Loucy (cell line): ENCODE results near the gene ZNF689.

Experiments
- H2AFZ ChIP-seq: fragments of 200-600 bp; sonication (generic); 2 replicates; pipeline ENCODE4 v1.6.0; 2016; ENCODE audit warnings: antibody characterized with exemption, mild to moderate bottlenecking, low read length, moderate library complexity
- H3F3A ChIP-seq: fragments of 200-600 bp; 2 replicates; pipeline ENCODE4 v1.6.0; 2016; ENCODE audit warnings: antibody characterized with exemption, low read depth, mild to moderate bottlenecking
- H3K27me3 ChIP-seq: fragments of 200-600 bp; sonication (generic); 2 replicates; pipeline ENCODE4 v1.6.1; 2014; ENCODE audit warnings: low read length, mild to moderate bottlenecking; ENCODE audit not compliant: insufficient read depth, poor library complexity, severe bottlenecking
- H3K36me3 ChIP-seq: fragments of 200-600 bp; sonication (generic); 2 replicates; pipeline ENCODE4 v1.6.1; 2016; ENCODE audit warnings: low read length; ENCODE audit not compliant: insufficient read depth
- H3K4me1 ChIP-seq: fragments of 200-600 bp; sonication (generic); 2 replicates; pipeline ENCODE4 v1.5.1; 2014; ENCODE audit warnings: low read length, mild to moderate bottlenecking; ENCODE audit not compliant: insufficient read depth, poor library complexity, severe bottlenecking
- H3K4me2 ChIP-seq: fragments of 200-600 bp; sonication (generic); 2 replicates; pipeline ENCODE4 v1.6.0; 2014; ENCODE audit warnings: antibody characterized with exemption, low read length, low read depth, mild to moderate bottlenecking; ENCODE audit not compliant: poor library complexity, severe bottlenecking
- H3K4me3 ChIP-seq: fragments of 200-600 bp; sonication (generic); 2 replicates; pipeline ENCODE4 v1.5.1; 2014; ENCODE audit warnings: low read length, mild to moderate bottlenecking, mixed read lengths; ENCODE audit not compliant: poor library complexity, severe bottlenecking
- H3K79me2 ChIP-seq: fragments of 200-600 bp; sonication (generic); 2 replicates; pipeline ENCODE4 v1.6.1; 2014; ENCODE audit warnings: low read length; ENCODE audit not compliant: insufficient read depth
- H3K9ac ChIP-seq: fragments of 200-600 bp; sonication (generic); 2 replicates; pipeline ENCODE4 v1.6.0; 2014; ENCODE audit warnings: mild to moderate bottlenecking, low read depth, low read length, moderate library complexity; ENCODE audit not compliant: poor library complexity, severe bottlenecking
- H3K9me2 ChIP-seq: fragments of 200-600 bp; sonication (generic); replicated peaks from 2 replicates; pipeline ENCODE4 v1.6.1; 2016; ENCODE audit warnings: low read depth, low read length, mixed read lengths
- H3K9me3 ChIP-seq: fragments of 200-600 bp; sonication (generic); 2 replicates; pipeline ENCODE4 v1.6.1; 2014; ENCODE audit warnings: mild to moderate bottlenecking, antibody characterized with exemption, low read length, low read depth; ENCODE audit not compliant: insufficient read depth
- H4K20me1 ChIP-seq: fragments of 200-600 bp; sonication (generic); 2 replicates; pipeline ENCODE4 v1.6.0; 2014; ENCODE audit warnings: antibody characterized with exemption, low read length, mild to moderate bottlenecking; ENCODE audit not compliant: insufficient read depth, poor library complexity, severe bottlenecking
- EZH2phosphoT487 ChIP-seq: fragments of 200-600 bp; IDR thresholded peaks from 2 replicates; pipeline ENCODE4 v1.6.1; 2018; ENCODE audit warnings: antibody characterized with exemption, mild to moderate bottlenecking, moderate library complexity, borderline replicate concordance
- TF ChIP-seq, protein P1 (sequence below): fragments of 200-600 bp; sonication (generic); conservative IDR thresholded peaks from 2 replicates; pipeline ENCODE4 v1.5.1; 2014; ENCODE audit warnings: mild to moderate bottlenecking, antibody characterized with exemption, low read length

The ZNF689 gene

DNA sequence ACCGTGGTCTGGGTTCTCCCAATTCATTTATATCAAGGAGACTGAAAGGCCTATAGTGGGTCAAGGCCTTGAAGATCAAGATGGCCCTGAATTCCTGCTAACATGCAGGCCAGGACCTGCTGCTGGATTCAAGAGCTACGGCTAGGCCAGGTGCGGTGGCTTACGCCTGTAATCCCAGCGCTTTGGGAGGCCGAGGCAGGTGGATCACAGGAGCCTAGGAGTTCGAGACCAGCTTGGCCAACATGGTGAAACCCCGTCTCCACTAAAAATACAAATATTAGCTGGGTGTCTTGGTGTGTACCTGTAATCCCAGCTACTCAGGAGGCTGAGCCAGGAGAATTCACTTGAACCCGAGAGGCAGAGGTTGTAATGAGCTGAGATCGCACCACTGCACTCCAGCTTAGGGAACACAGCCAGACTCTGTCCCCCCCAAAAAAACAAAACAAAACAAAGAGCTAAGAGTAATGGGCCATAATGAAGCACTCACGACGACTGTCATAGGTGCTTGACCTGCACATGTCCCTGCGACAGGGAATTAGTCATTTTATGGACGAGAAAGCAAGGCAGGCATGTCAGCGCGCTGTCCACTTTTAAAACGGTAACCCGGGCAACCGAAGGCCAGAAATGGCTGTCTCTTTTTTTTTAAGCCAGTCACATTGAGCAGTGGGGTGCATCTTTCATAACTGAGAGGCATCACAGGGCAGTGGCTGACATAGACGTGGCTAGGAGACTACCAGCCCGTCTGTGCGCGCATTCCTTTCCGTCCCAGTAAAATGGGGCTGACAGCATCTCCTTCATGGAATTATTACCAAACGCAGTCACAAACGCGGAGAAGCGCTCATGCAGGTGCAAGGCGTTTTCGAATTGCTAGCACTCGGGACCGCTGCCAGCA, 47.0 kb upstream of the ZNF689 start:
- Histone ChIP-seq H3K4me3 (peak overlapping the region; percentile 75), H3K4me1 (peaks cover 34% of the 10 kb centered on the region), H4K20me1 (peaks cover 36% of the 10 kb centered on the region), H3F3A (peaks cover 4% of the 10 kb centered on the region; the same call in 1 of the 2 replicates), H3K9ac (peak overlapping the region; percentile 79), H3K36me3 (peaks cover 34% of the 10 kb centered on the region; the same call in 1 of the 2 replicates), H3K9me3 (no peaks in the 10 kb centered on the region), H3K4me2 (peak overlapping the region; percentile 95), H3K27me3 (no peaks in the 10 kb centered on the region), H3K79me2 (peaks cover 36% of the 10 kb centered on the region), H3K9me2 (no peaks in the 10 kb centered on the region), H2AFZ (peak overlapping the region; percentile 69)
- TF ChIP-seq, protein P1, sequence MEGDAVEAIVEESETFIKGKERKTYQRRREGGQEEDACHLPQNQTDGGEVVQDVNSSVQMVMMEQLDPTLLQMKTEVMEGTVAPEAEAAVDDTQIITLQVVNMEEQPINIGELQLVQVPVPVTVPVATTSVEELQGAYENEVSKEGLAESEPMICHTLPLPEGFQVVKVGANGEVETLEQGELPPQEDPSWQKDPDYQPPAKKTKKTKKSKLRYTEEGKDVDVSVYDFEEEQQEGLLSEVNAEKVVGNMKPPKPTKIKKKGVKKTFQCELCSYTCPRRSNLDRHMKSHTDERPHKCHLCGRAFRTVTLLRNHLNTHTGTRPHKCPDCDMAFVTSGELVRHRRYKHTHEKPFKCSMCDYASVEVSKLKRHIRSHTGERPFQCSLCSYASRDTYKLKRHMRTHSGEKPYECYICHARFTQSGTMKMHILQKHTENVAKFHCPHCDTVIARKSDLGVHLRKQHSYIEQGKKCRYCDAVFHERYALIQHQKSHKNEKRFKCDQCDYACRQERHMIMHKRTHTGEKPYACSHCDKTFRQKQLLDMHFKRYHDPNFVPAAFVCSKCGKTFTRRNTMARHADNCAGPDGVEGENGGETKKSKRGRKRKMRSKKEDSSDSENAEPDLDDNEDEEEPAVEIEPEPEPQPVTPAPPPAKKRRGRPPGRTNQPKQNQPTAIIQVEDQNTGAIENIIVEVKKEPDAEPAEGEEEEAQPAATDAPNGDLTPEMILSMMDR, result no peak
- no peak for TF ChIP-seq EZH2phosphoT487

GRCh38 chr16:30656388-30656787, 46.2 kb upstream of the ZNF689 start:
- Histone ChIP-seq H3K9me3 (no peaks in the 10 kb centered on the region), H3K36me3 (peaks cover 26% of the 10 kb centered on the region; the same call in 1 of the 2 replicates), H3K27me3 (no peaks in the 10 kb centered on the region), H3K9me2 (no peaks in the 10 kb centered on the region), H4K20me1 (peaks cover 34% of the 10 kb centered on the region), H2AFZ (no peak overlapping the region), H3K79me2 (peaks cover 36% of the 10 kb centered on the region), H3K4me2 (no peak overlapping the region), H3K4me1 (peaks cover 31% of the 10 kb centered on the region), H3K4me3 (no peak overlapping the region), H3F3A (peaks cover 4% of the 10 kb centered on the region; the same call in 1 of the 2 replicates), H3K9ac (no peak overlapping the region)
- TF ChIP-seq EZH2phosphoT487, result no peak
- TF ChIP-seq, protein P1, result no peak

- Histone ChIP-seq H3K79me2 (peaks cover 30% of the 10 kb centered on the region), H4K20me1 (peaks cover 29% of the 10 kb centered on the region), H3K27me3 (no peaks in the 10 kb centered on the region), H3K9ac (no peak overlapping the region), H3K4me3 (no peak overlapping the region), H3F3A (peaks cover 4% of the 10 kb centered on the region; the same call in 1 of the 2 replicates), H2AFZ (no peak overlapping the region), H3K4me1 (peaks cover 26% of the 10 kb centered on the region), H3K4me2 (no peak overlapping the region), H3K9me3 (no peaks in the 10 kb centered on the region), H3K9me2 (no peaks in the 10 kb centered on the region), H3K36me3 (peaks cover 23% of the 10 kb centered on the region; the same call in 1 of the 2 replicates)
- TF ChIP-seq EZH2phosphoT487, result no peak
- TF ChIP-seq, protein P1, result no peak
Observed at GRCh38 chr16:30655815-30656347, 45.7 kb upstream of the ZNF689 start.
